ENCODE data around the gene MRPS27.

MRPS27 gene

GRCh38 chr5:72314571-72315172 is 5.4 kb downstream of the MRPS27 start:
- Histone ChIP-seq H3K27ac (no peak overlapping the region), H3K36me3 (ENCODE audit: insufficient read depth, low read length) (peaks cover 65% of the 10 kb centered on the region), H3K4me3 (no peak overlapping the region), H3K9ac (ENCODE audit: insufficient read length) (no peak overlapping the region), H3K9me3 (ENCODE audit: low read depth, low read length) (no peaks in the 10 kb centered on the region)
- no peak for DNase-seq (ENCODE audit: low read depth, low spot score)
- no peak for TF ChIP-seq EZH2 (IDR thresholded peaks at IDR 0.05)
- TF ChIP-seq FOXP2 (optimal IDR thresholded peaks at IDR 0.05; ENCODE audit: control extremely low read depth, extremely low read length, insufficient read depth), result no peak
- TF ChIP-seq POLR2AphosphoS5 (IDR thresholded peaks at IDR 0.05; ENCODE audit: borderline replicate concordance, low read depth, low read length), result no peak

- Histone ChIP-seq H3K4me3 (no peak overlapping the region), H3K9me3 (ENCODE audit: low read depth, low read length) (no peaks in the 10 kb centered on the region), H3K36me3 (ENCODE audit: insufficient read depth, low read length) (peaks cover 74% of the 10 kb centered on the region), H3K9ac (ENCODE audit: insufficient read length) (no peak overlapping the region), H3K27ac (no peak overlapping the region)
- DNase-seq (ENCODE audit: low read depth, low spot score), result no peak
- TF ChIP-seq POLR2AphosphoS5 (IDR thresholded peaks at IDR 0.05; ENCODE audit: borderline replicate concordance, low read depth, low read length) (no peak), FOXP2 (optimal IDR thresholded peaks at IDR 0.05; ENCODE audit: control extremely low read depth, extremely low read length, insufficient read depth) (no peak), EZH2 (IDR thresholded peaks at IDR 0.05) (no peak)
These were observed 6.9 kb downstream of the MRPS27 start for GRCh38 chr5:72313141-72313540.

GRCh38 chr5:72308853-72309191 is 11.2 kb downstream of the MRPS27 start:
- Histone ChIP-seq H3K27ac (peak overlapping the region; percentile 72), H3K9me3 (ENCODE audit: low read depth, low read length) (no peaks in the 10 kb centered on the region), H3K4me3 (peak overlapping the region; percentile 56), H3K36me3 (ENCODE audit: insufficient read depth, low read length) (peaks cover 61% of the 10 kb centered on the region), H3K9ac (ENCODE audit: insufficient read length) (peak overlapping the region; percentile 32)
- TF ChIP-seq FOXP2 (optimal IDR thresholded peaks at IDR 0.05; ENCODE audit: control extremely low read depth, extremely low read length, insufficient read depth), result no peak
- TF ChIP-seq POLR2AphosphoS5 (IDR thresholded peaks at IDR 0.05; ENCODE audit: borderline replicate concordance, low read depth, low read length), result no peak
- no peak for TF ChIP-seq EZH2 (IDR thresholded peaks at IDR 0.05)
- no peak for DNase-seq (ENCODE audit: low read depth, low spot score)

- TF ChIP-seq POLR2AphosphoS5 (IDR thresholded peaks at IDR 0.05; ENCODE audit: borderline replicate concordance, low read depth, low read length) (peak; percentile 98), FOXP2 (optimal IDR thresholded peaks at IDR 0.05; ENCODE audit: control extremely low read depth, extremely low read length, insufficient read depth) (no peak)
- Histone ChIP-seq H3K9ac (ENCODE audit: insufficient read length) (peak overlapping the region; percentile 85), H3K36me3 (ENCODE audit: insufficient read depth, low read length) (peaks cover 61% of the 10 kb centered on the region), H3K4me3 (peak overlapping the region; percentile 79), H3K27ac (peak overlapping the region; percentile 84), H3K9me3 (ENCODE audit: low read depth, low read length) (no peaks in the 10 kb centered on the region)
- peak; percentile 80 for DNase-seq (ENCODE audit: low read depth, low spot score)
These were observed 11.8 kb downstream of the MRPS27 start for GRCh38 chr5:72307968-72308852.

- H3K27ac ChIP-seq, result peak overlapping the region; percentile 84
- H3K36me3 ChIP-seq (ENCODE audit: insufficient read depth, low read length), result peaks cover 61% of the 10 kb centered on the region
- peak overlapping the region; percentile 85 for H3K9ac ChIP-seq (ENCODE audit: insufficient read length)
- TF ChIP-seq POLR2AphosphoS5 (IDR thresholded peaks at IDR 0.05; ENCODE audit: borderline replicate concordance, low read depth, low read length) (no peak), EZH2 (IDR thresholded peaks at IDR 0.05) (no peak), FOXP2 (optimal IDR thresholded peaks at IDR 0.05; ENCODE audit: control extremely low read depth, extremely low read length, insufficient read depth) (no peak)
- H3K4me3 ChIP-seq, result peak overlapping the region; percentile 79
- no peaks in the 10 kb centered on the region for H3K9me3 ChIP-seq (ENCODE audit: low read depth, low read length)
- no peak for DNase-seq (ENCODE audit: low read depth, low spot score)
These were observed 12.5 kb downstream of the MRPS27 start for GRCh38 chr5:72307573-72307967.

GRCh38 chr5:72305194-72306142 is 14.6 kb downstream of the MRPS27 start:
- no peak for TF ChIP-seq POLR2AphosphoS5 (IDR thresholded peaks at IDR 0.05; ENCODE audit: borderline replicate concordance, low read depth, low read length)
- TF ChIP-seq EZH2 (IDR thresholded peaks at IDR 0.05), result no peak
- TF ChIP-seq FOXP2 (optimal IDR thresholded peaks at IDR 0.05; ENCODE audit: control extremely low read depth, extremely low read length, insufficient read depth), result no peak
- H3K9me3 ChIP-seq (ENCODE audit: low read depth, low read length), result no peaks in the 10 kb centered on the region
- no peak overlapping the region for H3K9ac ChIP-seq (ENCODE audit: insufficient read length)
- H3K36me3 ChIP-seq (ENCODE audit: insufficient read depth, low read length), result peaks cover 52% of the 10 kb centered on the region
- peak overlapping the region; percentile 70 for H3K27ac ChIP-seq
- no peak overlapping the region for H3K4me3 ChIP-seq
- no peak for DNase-seq (ENCODE audit: low read depth, low spot score)

GRCh38 chr5:72302171-72302570 is 17.9 kb downstream of the MRPS27 start:
- Histone ChIP-seq H3K9me3 (ENCODE audit: low read depth, low read length) (no peaks in the 10 kb centered on the region), H3K27ac (no peak overlapping the region), H3K36me3 (ENCODE audit: insufficient read depth, low read length) (peaks cover 51% of the 10 kb centered on the region), H3K4me3 (no peak overlapping the region), H3K9ac (ENCODE audit: insufficient read length) (no peak overlapping the region)
- no peak for TF ChIP-seq FOXP2 (optimal IDR thresholded peaks at IDR 0.05; ENCODE audit: control extremely low read depth, extremely low read length, insufficient read depth)
- TF ChIP-seq POLR2AphosphoS5 (IDR thresholded peaks at IDR 0.05; ENCODE audit: borderline replicate concordance, low read depth, low read length), result no peak
- no peak for TF ChIP-seq EZH2 (IDR thresholded peaks at IDR 0.05)
- no peak for DNase-seq (ENCODE audit: low read depth, low spot score)

- Histone ChIP-seq H3K27ac (no peak overlapping the region), H3K9ac (ENCODE audit: insufficient read length) (no peak overlapping the region), H3K36me3 (ENCODE audit: insufficient read depth, low read length) (peaks cover 57% of the 10 kb centered on the region), H3K9me3 (ENCODE audit: low read depth, low read length) (no peaks in the 10 kb centered on the region), H3K4me3 (no peak overlapping the region)
- DNase-seq (ENCODE audit: low read depth, low spot score), result no peak
- TF ChIP-seq POLR2AphosphoS5 (IDR thresholded peaks at IDR 0.05; ENCODE audit: borderline replicate concordance, low read depth, low read length) (no peak), FOXP2 (optimal IDR thresholded peaks at IDR 0.05; ENCODE audit: control extremely low read depth, extremely low read length, insufficient read depth) (no peak), EZH2 (IDR thresholded peaks at IDR 0.05) (no peak)
These were observed 18.5 kb downstream of the MRPS27 start for GRCh38 chr5:72301557-72301956.
